ENCODE results near the gene NR2F2.

The NR2F2 gene

GRCh38 chr15:96332637-96333121, 2.2 kb downstream of the NR2F2 start:
- no peak overlapping the region for H3K4me3 ChIP-seq (ENCODE audit: low read depth, low read length)
- no peak for TF ChIP-seq CTCF (IDR thresholded peaks at IDR 0.05; ENCODE audit: borderline replicate concordance, insufficient read depth, low read depth, low read length)

GRCh38 chr15:96333131-96334016, 2.9 kb downstream of the NR2F2 start:
- no peak for TF ChIP-seq CTCF (IDR thresholded peaks at IDR 0.05; ENCODE audit: borderline replicate concordance, insufficient read depth, low read depth, low read length)
- no peak overlapping the region for H3K4me3 ChIP-seq (ENCODE audit: low read depth, low read length)

GRCh38 chr15:96334017-96334704, 3.7 kb downstream of the NR2F2 start:
- no peak for TF ChIP-seq CTCF (IDR thresholded peaks at IDR 0.05; ENCODE audit: borderline replicate concordance, insufficient read depth, low read depth, low read length)
- H3K4me3 ChIP-seq (ENCODE audit: low read depth, low read length) = no peak overlapping the region

DNA sequence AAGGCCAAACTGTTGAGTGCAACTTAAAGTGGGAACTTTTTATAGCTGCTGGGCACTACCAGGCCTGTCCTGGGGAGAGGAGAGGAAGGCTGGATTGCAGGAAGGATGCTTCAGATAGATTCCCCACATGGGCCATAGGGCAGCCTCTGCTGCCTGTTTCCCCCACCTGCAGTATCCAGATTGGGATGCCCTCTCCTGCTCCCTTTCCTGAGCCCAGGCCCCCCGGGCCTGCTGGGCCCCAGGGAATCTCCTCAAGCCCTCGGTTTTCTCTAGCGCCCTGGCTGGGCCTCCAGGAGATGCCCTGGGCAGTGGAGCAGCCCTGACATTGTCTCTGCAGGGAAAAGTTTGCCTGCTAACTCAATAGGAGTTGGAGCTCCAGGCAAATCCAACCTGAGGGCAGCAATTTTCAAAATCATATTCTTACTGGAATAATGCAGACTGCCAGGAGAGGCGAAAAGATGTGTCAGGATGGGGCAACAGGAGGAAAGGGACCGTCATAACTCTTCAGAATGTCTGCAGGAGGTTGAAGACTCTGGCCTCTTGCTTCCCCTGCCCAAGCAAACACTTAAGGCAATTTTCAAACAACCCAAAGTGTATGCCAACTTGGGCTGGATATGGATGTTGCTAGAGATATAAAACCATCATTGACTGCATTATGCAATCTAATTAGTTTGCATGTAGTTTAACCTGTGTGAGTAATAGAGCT, 4.4 kb downstream of the NR2F2 start:
- no peak overlapping the region for H3K4me3 ChIP-seq (ENCODE audit: low read depth, low read length)

GRCh38 chr15:96335411-96336024, 5.0 kb downstream of the NR2F2 start:
- H3K4me3 ChIP-seq (ENCODE audit: low read depth, low read length) = no peak overlapping the region
- TF ChIP-seq CTCF (IDR thresholded peaks at IDR 0.05; ENCODE audit: borderline replicate concordance, insufficient read depth, low read depth, low read length) = no peak

More for the DNA sequence above, 4.4 kb downstream of the NR2F2 start:
- no peak for TF ChIP-seq CTCF (IDR thresholded peaks at IDR 0.05; ENCODE audit: borderline replicate concordance, insufficient read depth, low read depth, low read length)

DNA sequence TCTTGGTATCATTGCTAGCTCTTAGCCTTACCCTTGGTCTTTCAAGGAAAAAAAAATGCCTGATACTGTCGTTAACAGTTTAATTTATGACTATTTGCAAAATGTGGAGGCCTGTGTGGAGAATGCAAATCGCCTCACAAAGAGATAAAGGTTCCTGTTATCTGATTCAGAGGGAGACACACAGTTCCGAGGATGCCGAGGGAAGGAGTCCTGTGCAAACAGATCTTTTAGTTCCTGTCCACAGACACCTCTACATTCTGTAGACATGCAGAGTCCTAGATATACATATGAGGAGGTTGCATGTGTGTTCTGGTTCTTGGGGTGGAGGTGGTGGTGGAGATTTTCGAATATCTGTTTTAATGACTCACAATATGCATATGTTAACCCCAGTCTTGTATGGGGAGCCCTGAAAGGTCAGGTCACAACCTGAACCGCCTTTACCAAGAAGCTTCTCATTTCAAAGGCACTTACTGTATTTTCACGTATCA, 5.7 kb downstream of the NR2F2 start:
- no peak for TF ChIP-seq CTCF (IDR thresholded peaks at IDR 0.05; ENCODE audit: borderline replicate concordance, insufficient read depth, low read depth, low read length)
- no peak overlapping the region for H3K4me3 ChIP-seq (ENCODE audit: low read depth, low read length)
